Motor neuron (in vitro differentiated cells): Measurements from ENCODE around the gene HBG1. TPM values are rescaled to one million over a fixed set of nuclear protein-coding genes. Genes with fewer than 3 reads are reported as not detected.

Experiments used
- ATAC-seq, 8 experiments: fragments of 200-7000 bp; cut with Tn5 transposase; replicated peaks in 6 of 8; 2 replicates each; pipeline ENCODE4 v1.8.0; 2021; ENCODE audit warnings: mild to moderate bottlenecking in 8 of 8, moderate library complexity in 8 of 8
- H3K27ac ChIP-seq, 2 donors: fragments of 250-450 bp; sonication (Bioruptor Pico); 2 replicates each; pipeline ENCODE4 v1.9.0; 2021; ENCODE audit warnings: antibody characterized with exemption in 2 of 2, mild to moderate bottlenecking in 2 of 2, moderate library complexity in 1 of 2
- H3K4me1 ChIP-seq, 2 donors: fragments of 250-450 bp; sonication (Bioruptor Pico); replicated peaks in 1 of 2; 2 replicates each; pipeline ENCODE4 v1.6.1; 2021; ENCODE audit warnings: antibody characterized with exemption in 2 of 2, mild to moderate bottlenecking in 2 of 2, moderate library complexity in 1 of 2
- H3K4me3 ChIP-seq, 5 donors: fragments of 250-450 bp; sonication (Bioruptor Pico); 2 replicates each; pipeline ENCODE4 v1.9.0; 2021; ENCODE audit warnings: antibody characterized with exemption in 5 of 5, mild to moderate bottlenecking in 5 of 5, moderate library complexity in 4 of 5
- WGBS, 10 experiments: fragments of 450-650 bp; shearing (Covaris generic); methylation state at CpG; one replicate each; pipeline ENCODE4 v1.0.0; 2022; 5-methylcytosine and 5-hydroxymethylcytosine counted together
- in situ Hi-C, 9 experiments: fragments of 400-800 bp; cut with MboI; loops; one replicate each; pipeline ENCODE4 v1.15.0; 2021; ENCODE audit warnings: low sequenced_read_pairs in 9 of 9, low pct_unique_long_range_greater_than_20kb in 2 of 9; ENCODE audit not compliant: unreplicated experiment in 9 of 9
- total RNA-seq, 8 experiments: library from RNA; unstranded; fragments of 300-600 nt; gene quantifications; 2 replicates each; pipeline versions ENCODE4 v1.2.3 to v1.2.4, GENCODE V29; 2022

Gene HBG1
- total RNA-seq, 8 experiments from 2014 or later, result 0.25 TPM; not detected in 7

DNA sequence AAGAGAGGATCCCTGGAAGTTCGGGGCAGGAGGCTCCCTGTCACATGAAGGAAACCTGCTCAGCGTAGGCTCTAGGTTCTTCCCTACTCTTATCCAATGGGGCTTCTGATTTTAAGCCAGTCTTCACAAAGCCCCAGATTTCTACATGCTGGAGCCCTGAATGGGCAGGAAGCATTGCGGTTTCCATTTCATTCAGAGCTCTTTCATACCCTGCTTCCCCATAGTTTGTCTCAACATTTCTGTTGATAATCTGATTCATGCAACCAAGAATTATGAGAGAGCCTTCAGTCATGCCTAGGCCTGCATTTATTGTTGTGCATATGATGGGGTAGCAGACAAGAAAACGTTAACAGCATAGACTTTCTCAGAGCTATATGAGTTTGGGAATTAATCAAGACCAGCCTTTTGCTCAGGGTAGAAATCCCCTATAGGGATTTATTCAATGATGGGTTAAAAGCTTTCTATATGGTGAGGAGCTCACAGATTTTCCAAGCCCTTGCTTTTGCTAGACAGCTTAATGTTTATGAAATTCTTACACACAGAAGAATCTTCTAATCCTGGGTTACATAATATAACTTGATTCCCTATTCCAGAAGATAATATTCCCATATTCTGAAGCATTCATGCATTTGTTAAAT, 36.2 kb upstream of the HBG1 start:
- in situ Hi-C loops, result no loop called here
- Histone ChIP-seq H3K27ac (no peak overlapping the region), H3K4me3 (no peak overlapping the region), H3K4me1 (peaks cover 0 to 4% of the 10 kb centered on the region in 2 donors)
- WGBS, 10 experiments, result 48 to 100% (median 80%) methylated on average over 1 to 3 of the region's 4 CpGs; no CpG with 5 or more reads in 1 of the 10 experiments
- no peak for ATAC-seq

DNA sequence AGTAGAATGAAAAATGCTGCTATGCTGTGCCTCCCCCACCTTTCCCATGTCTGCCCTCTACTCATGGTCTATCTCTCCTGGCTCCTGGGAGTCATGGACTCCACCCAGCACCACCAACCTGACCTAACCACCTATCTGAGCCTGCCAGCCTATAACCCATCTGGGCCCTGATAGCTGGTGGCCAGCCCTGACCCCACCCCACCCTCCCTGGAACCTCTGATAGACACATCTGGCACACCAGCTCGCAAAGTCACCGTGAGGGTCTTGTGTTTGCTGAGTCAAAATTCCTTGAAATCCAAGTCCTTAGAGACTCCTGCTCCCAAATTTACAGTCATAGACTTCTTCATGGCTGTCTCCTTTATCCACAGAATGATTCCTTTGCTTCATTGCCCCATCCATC, 35.0 kb upstream of the HBG1 start:
- 88% methylated on average over 2 of the region's 2 CpGs; no CpG with 5 or more reads in 9 of the 10 experiments for WGBS, 10 experiments
- H3K4me1 ChIP-seq, result peaks cover 0 to 5% of the 10 kb centered on the region in 2 donors
- in situ Hi-C loops, result no loop called here

DNA sequence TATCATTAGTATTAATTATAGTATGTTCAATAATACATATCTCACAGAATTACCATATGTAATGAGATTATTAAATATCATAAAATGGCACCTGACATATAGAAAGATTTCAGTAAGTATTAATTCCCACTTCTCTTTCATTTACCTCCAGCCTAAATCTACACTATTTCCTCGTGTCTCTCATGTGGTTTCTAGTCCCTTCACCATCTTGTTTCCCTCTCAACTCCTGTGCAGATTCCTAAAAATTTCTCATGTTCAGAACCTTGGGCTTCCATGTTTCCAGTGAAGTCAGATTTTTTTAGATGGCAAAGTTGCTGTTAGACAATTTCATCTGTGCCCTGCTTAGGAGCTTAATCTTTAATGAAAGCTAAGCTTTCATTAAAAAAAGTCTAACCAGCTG, 34.2 kb upstream of the HBG1 start:
- no peak overlapping the region for H3K4me3 ChIP-seq
- H3K27ac ChIP-seq, result no peak overlapping the region
- 20 to 83% (median 46%) methylated on average over 1 of the region's 1 CpG; no CpG with 5 or more reads in 2 of the 10 experiments for WGBS, 10 experiments
- H3K4me1 ChIP-seq, result peaks cover 0 to 5% of the 10 kb centered on the region in 2 donors
- in situ Hi-C loops, result no loop called here
- no peak for ATAC-seq

More for the DNA sequence above, 35.0 kb upstream of the HBG1 start:
- Histone ChIP-seq H3K4me3 (no peak overlapping the region), H3K27ac (no peak overlapping the region)
- no peak for ATAC-seq

DNA sequence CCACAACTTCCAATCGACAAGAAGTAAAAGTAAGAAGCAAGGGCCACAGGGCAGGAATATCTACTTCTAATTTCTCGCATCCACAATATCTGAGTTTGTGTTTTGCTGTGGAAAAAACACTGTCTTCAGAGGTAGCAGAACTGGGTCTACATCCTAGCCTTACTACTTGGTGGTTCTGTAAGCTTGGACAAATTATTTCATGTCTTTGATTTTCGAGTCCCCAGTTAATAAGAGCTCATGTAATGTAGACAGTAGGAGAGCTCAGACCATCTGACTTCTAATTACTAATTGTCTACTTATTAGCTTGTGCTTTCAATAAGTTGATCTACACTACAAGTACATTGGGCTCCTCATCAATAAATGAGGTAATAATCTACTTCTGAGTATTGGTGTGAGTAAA, 33.4 kb upstream of the HBG1 start:
- Histone ChIP-seq H3K27ac (no peak overlapping the region), H3K4me3 (no peak overlapping the region), H3K4me1 (peaks cover 0 to 5% of the 10 kb centered on the region in 2 donors)
- no peak for ATAC-seq
- in situ Hi-C loops, result no loop called here
- WGBS, 10 experiments, result 60 to 100% (median 87%) methylated on average over 1 to 3 of the region's 3 CpGs; no CpG with 5 or more reads in 1 of the 10 experiments

DNA sequence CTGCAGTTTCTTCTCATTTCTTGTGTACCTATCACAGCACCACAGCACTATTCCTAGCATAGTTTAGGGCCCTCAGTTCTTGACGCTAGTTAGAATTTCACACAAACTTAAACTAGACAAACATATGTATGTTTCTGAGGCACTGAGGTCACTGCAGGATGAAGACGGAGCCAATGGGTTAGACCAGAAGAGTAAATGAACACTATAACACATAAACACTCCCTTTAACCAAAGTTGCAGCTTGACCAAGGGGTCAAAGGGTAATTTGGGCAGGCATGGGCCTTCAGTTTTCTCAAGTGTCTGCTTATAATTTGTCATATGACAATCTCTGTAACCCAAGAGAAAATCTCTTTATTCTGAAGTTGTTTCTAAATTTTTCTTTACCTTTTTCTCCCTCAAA, 33.0 kb upstream of the HBG1 start:
- no peak overlapping the region for H3K27ac ChIP-seq
- no peak for ATAC-seq
- peaks cover 0 to 5% of the 10 kb centered on the region in 2 donors for H3K4me1 ChIP-seq
- no peak overlapping the region for H3K4me3 ChIP-seq
- in situ Hi-C loops, result no loop called here
- 80 to 100% (median 100%) methylated on average over 1 to 2 of the region's 2 CpGs; no CpG with 5 or more reads in 4 of the 10 experiments for WGBS, 10 experiments

DNA sequence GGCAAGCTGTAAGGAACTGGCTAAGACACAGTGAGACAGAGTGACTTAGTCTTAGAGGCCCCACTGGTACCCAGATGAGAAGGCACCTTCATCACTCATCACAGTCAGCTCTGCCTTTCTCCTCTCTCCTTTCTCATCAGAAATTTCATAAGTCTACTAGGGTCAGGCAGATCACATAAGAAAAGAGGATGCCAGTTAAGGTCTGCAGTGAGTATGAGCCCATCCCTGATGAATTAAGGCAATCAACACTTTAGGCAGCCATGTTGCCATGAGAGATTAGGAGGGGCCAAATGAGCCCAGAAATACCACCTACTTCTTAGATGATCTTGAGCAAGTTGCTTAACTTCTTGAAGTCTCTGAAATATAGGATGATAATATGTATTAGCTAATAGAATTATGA, 31.9 kb upstream of the HBG1 start:
- in situ Hi-C loops, result no loop called here
- peaks cover 0 to 5% of the 10 kb centered on the region in 2 donors for H3K4me1 ChIP-seq
- H3K4me3 ChIP-seq, result no peak overlapping the region
- no peak for ATAC-seq
- H3K27ac ChIP-seq, result no peak overlapping the region

DNA sequence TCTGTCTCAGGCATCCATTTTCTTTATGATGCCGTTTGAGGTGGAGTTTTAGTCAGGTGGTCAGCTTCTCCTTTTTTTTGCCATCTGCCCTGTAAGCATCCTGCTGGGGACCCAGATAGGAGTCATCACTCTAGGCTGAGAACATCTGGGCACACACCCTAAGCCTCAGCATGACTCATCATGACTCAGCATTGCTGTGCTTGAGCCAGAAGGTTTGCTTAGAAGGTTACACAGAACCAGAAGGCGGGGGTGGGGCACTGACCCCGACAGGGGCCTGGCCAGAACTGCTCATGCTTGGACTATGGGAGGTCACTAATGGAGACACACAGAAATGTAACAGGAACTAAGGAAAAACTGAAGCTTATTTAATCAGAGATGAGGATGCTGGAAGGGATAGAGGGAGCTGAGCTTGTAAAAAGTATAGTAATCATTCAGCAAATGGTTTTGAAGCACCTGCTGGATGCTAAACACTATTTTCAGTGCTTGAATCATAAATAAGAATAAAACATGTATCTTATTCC, 31.0 kb upstream of the HBG1 start:
- in situ Hi-C loops, result no loop called here
- ATAC-seq, result peak; percentile 99 to 100 (median 100)
- Histone ChIP-seq H3K4me1 (peaks cover 0 to 5% of the 10 kb centered on the region in 2 donors), H3K27ac (peak overlapping the region in 1 of 2 donors; percentile 10), H3K4me3 (no peak overlapping the region)
- WGBS, 10 experiments, result 0 to 67% (median 20%) methylated on average over 1 to 3 of the region's 3 CpGs; no CpG with 5 or more reads in 3 of the 10 experiments

DNA sequence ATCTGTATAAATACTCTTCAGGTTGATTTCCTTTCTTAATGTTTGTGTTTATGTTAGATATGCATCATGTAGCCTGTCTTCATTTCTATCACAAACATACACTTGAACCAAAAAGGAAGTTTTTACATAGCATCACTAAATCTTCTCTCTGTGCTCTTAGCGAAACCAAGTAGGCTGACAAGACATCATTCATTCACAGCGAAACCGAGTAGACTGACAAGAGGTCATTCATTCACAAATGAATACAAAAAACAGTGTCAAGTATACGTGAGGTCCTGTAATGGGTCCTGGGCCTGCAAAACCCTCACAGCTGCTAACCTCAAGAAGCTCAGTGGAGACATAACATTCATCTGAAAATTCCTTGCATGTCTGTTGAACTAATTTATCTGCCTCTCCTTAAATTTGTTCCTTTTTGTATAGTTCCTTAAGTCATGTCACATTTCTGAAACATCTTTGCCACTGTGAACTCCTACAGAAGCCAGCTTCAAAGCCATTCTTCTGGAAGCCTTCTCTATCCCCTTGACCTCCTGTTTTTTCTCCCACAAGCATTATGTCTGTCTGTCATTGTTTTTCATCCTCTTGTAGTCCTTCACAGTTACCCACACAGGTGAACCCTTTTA, 29.9 kb upstream of the HBG1 start:
- in situ Hi-C loops, result no loop called here
- peaks cover 0 to 5% of the 10 kb centered on the region in 2 donors for H3K4me1 ChIP-seq
- H3K27ac ChIP-seq, result no peak overlapping the region
- no peak overlapping the region for H3K4me3 ChIP-seq
- ATAC-seq, result no peak
- 57 to 100% (median 84%) methylated on average over 2 to 4 of the region's 4 CpGs; no CpG with 5 or more reads in 2 of the 10 experiments for WGBS, 10 experiments

DNA sequence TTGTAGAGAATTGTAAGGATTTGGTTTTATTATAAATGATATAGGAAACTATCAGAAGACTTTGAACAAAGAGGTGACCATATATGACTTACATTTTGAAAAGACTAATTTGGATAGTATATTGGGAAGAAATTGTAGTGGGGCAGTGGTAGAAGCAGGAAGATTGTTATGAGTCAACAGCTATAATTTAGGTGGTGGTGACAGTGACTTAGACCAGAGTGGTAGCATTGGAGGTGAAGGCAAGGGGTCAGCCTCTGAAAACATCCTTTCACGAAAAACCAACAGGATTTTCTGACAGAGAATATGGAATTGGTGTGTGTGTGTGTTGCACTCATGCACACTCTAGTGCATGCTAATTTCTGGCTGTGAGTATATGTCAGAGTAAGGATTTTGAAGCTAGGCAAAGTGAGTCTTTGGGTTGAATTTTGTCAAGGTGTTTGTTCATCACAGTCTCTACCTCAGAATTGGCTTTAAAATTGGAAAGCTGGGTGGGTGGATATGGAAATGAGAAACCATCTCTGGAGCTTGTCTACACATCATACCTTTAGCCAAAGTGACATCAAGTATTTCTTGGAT, 28.2 kb upstream of the HBG1 start:
- ATAC-seq, result no peak
- Histone ChIP-seq H3K27ac (no peak overlapping the region), H3K4me3 (no peak overlapping the region), H3K4me1 (peaks cover 0 to 5% of the 10 kb centered on the region in 2 donors)
- in situ Hi-C loops, result no loop called here
- WGBS, 10 experiments, result 40 to 100% (median 86%) methylated on average over 1 of the region's 1 CpG; no CpG with 5 or more reads in 7 of the 10 experiments

DNA sequence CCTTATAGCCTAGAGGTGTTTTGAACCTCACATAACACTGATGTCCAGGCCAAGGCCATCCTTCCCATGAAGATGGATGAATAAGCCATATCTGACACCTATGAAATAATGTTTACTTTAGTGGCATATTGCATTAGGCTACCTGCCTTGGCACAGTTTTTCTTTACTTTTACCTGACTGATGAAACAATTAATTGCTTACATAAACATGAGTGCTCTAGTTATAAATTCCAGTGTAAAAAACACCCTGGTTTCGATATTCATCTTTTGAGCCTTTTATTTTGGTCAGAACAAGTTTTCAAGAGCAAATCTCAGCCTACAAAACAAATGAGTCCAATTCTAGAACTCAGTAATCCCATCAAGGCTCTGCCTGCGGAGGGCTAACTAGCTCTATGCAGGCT, 27.0 kb upstream of the HBG1 start:
- no peak overlapping the region for H3K4me3 ChIP-seq
- H3K4me1 ChIP-seq, result peaks cover 0 to 5% of the 10 kb centered on the region in 2 donors
- H3K27ac ChIP-seq, result no peak overlapping the region
- 67 to 100% (median 83%) methylated on average over 1 to 2 of the region's 2 CpGs for WGBS, 10 experiments
- no peak for ATAC-seq
- in situ Hi-C loops, result no loop called here

DNA sequence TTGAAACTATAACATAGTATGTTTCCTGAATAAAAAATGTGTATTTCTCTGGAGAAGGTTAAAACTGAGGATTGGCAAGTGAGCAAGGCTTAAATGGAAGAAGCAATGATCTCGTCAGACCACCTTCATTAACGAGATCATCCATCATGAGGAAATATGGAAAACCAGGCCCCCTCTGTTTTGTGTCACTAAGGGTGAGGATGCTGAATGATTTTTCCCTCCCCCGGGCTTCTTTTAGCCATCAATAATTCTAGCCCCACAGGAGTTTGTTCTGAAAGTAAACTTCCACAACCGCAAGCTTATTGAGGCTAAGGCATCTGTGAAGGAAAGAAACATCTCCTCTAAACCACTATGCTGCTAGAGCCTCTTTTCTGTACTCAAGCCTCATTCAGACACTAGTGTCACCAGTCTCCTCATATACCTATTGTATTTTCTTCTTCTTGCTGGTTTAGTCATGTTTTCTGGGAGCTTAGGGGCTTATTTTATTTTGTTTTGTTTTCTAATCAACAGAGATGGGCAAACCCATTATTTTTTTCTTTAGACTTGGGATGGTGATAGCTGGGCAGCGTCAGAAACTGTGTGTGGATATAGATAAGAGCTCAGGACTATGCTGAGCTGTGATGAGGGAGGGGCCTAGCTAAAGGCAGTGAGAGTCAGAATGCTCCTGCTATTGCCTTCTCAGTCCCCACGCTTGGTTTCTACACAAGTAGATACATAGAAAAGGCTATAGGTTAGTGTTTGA, 25.9 kb upstream of the HBG1 start:
- 51 to 100% (median 75%) methylated on average over 1 to 5 of the region's 6 CpGs for WGBS, 10 experiments
- H3K4me3 ChIP-seq, result no peak overlapping the region
- in situ Hi-C loops, result no loop called here
- H3K27ac ChIP-seq, result no peak overlapping the region
- ATAC-seq, result no peak
- no peaks in the 10 kb centered on the region for H3K4me1 ChIP-seq

DNA sequence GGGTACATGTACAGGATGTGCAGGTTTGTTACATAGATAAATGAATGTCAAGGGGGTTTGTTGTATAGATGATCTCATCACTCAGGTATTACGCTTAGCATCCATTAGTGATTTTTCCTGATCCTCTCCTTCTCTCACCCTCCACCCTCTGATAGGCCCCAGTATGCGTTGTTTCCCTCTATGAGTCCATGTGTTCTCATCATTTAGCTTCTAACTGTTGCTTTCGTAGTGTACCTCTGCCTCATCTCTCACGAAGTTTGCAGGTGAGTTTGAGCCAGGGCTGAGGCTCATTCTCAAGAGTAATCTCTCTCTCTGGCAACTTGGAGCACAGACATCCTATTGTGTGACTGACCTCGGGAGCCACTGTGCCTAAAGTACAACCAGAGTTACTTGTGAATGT, 24.7 kb upstream of the HBG1 start:
- 61 to 100% (median 79%) methylated on average over 1 to 5 of the region's 5 CpGs; no CpG with 5 or more reads in 1 of the 10 experiments for WGBS, 10 experiments
- ATAC-seq, result no peak
- Histone ChIP-seq H3K4me1 (no peaks in the 10 kb centered on the region), H3K27ac (no peak overlapping the region), H3K4me3 (no peak overlapping the region)
- in situ Hi-C loops, result no loop called here
